ENCODE measurements around the gene DHRS13. TPM values are rescaled to one million over a fixed set of nuclear protein-coding genes. Genes with fewer than 3 reads are reported as not detected.
"Not testable (repeated sequence)": the region's sequence is repeated elsewhere in the genome, so short reads cannot be mapped to it uniquely, and the experiment has no call there.

The DHRS13 gene
- total RNA-seq, 4 donors from 2014 or later = 10.6 to 16.2 (median 13.3) TPM

GRCh38 chr17:28879886-28880571 is 22.9 kb downstream of the DHRS13 start:
- no peaks in the 10 kb centered on the region for H3K27me3 ChIP-seq
- H3K4me1 ChIP-seq = no peaks in the 10 kb centered on the region
- intact Hi-C loops (cut with DNase I) = no loop called here
- peaks cover 49 to 51% of the 10 kb centered on the region in 2 donors for H3K36me3 ChIP-seq
- WGBS, 2 donors = 77 to 80% methylated on average over 8 to 9 of the region's 9 CpGs
- no peak overlapping the region for H3K27ac ChIP-seq
- no peaks in the 10 kb centered on the region for H3K9me3 ChIP-seq
- no peak overlapping the region for H3K4me3 ChIP-seq (replicated peaks in 1 of 3)
- TF ChIP-seq POLR2A (IDR thresholded peaks at IDR 0.05) (no peak), CTCF (IDR thresholded peaks at IDR 0.05) (no peak)
- DNase-seq = no peak

GRCh38 chr17:28878981-28879380 is 23.9 kb downstream of the DHRS13 start:
- no peaks in the 10 kb centered on the region for H3K4me1 ChIP-seq
- peaks cover 41% of the 10 kb centered on the region in 2 donors for H3K36me3 ChIP-seq
- peak; percentile 9 to 19 for DNase-seq
- H3K27me3 ChIP-seq = no peaks in the 10 kb centered on the region
- TF ChIP-seq CTCF (IDR thresholded peaks at IDR 0.05) (peak in 1 of 6 experiments; percentile 21), POLR2A (IDR thresholded peaks at IDR 0.05) (no peak)
- no peaks in the 10 kb centered on the region for H3K9me3 ChIP-seq
- intact Hi-C loops (cut with DNase I) = no loop called here
- no peak overlapping the region for H3K4me3 ChIP-seq (replicated peaks in 1 of 3)
- WGBS, 2 donors = 88 to 93% methylated on average over 4 of the region's 4 CpGs
- H3K27ac ChIP-seq = no peak overlapping the region

GRCh38 chr17:28878158-28878910 is 24.5 kb downstream of the DHRS13 start:
- no peak overlapping the region for H3K4me3 ChIP-seq (replicated peaks in 1 of 3)
- TF ChIP-seq POLR2A (IDR thresholded peaks at IDR 0.05) (no peak), CTCF (IDR thresholded peaks at IDR 0.05) (no peak)
- DNase-seq = no peak
- WGBS, 2 donors = 94 to 95% methylated on average over 2 of the region's 2 CpGs
- peaks cover 37 to 40% of the 10 kb centered on the region in 2 donors for H3K36me3 ChIP-seq
- no peaks in the 10 kb centered on the region for H3K9me3 ChIP-seq
- no peaks in the 10 kb centered on the region for H3K27me3 ChIP-seq
- H3K27ac ChIP-seq = no peak overlapping the region
- no peaks in the 10 kb centered on the region for H3K4me1 ChIP-seq
- intact Hi-C loops (cut with DNase I) = no loop called here

- peaks cover 30 to 32% of the 10 kb centered on the region in 2 donors for H3K36me3 ChIP-seq
- H3K4me3 ChIP-seq (replicated peaks in 1 of 3); H3K4me1 ChIP-seq; intact Hi-C loops (cut with DNase I); H3K27me3 ChIP-seq; H3K9me3 ChIP-seq; H3K27ac ChIP-seq; DNase-seq: not testable (repeated sequence)
- WGBS, 2 donors = 78 to 81% methylated on average over 6 of the region's 6 CpGs
Observed at GRCh38 chr17:28877150-28877711, 25.6 kb downstream of the DHRS13 start.

- intact Hi-C loops (cut with DNase I) = no loop called here
- no peak overlapping the region for H3K4me3 ChIP-seq (replicated peaks in 1 of 3)
- no peaks in the 10 kb centered on the region for H3K4me1 ChIP-seq
- no peak overlapping the region for H3K27ac ChIP-seq
- H3K36me3 ChIP-seq = peaks cover 18 to 20% of the 10 kb centered on the region in 2 donors
- H3K27me3 ChIP-seq = no peaks in the 10 kb centered on the region
- no peaks in the 10 kb centered on the region for H3K9me3 ChIP-seq
- TF ChIP-seq POLR2A (IDR thresholded peaks at IDR 0.05) (no peak), CTCF (IDR thresholded peaks at IDR 0.05) (no peak)
- WGBS, 2 donors = 48 to 76% methylated on average over 1 of the region's 1 CpG
- DNase-seq = no peak
Observed at GRCh38 chr17:28875848-28876550, 26.9 kb downstream of the DHRS13 start.
